Large intestine (tissue), 3 donors: ENCODE measurements around the gene PSG7. TPM values are rescaled to one million over a fixed set of nuclear protein-coding genes. Genes with fewer than 3 reads are reported as not detected.
"Not testable (repeated sequence)": the region's sequence is repeated elsewhere in the genome, so short reads cannot be mapped to it uniquely, and the experiment has no call there.

Experiments
- DNase-seq, 2 donors: peaks; one replicate each; pipeline versions ENCODE4 v3.0.0 to v3.0.0-alpha.2; 2013
- H3K27ac ChIP-seq: one replicate; pipeline ENCODE4 v1.5.1; 2013; ENCODE audit warnings: low read length
- H3K27me3 ChIP-seq: 2 replicates; pipeline ENCODE4 v1.6.1; 2013; ENCODE audit warnings: low read length; ENCODE audit not compliant: control insufficient read depth, insufficient read depth
- H3K36me3 ChIP-seq: 2 replicates; pipeline ENCODE4 v1.6.1; 2013; ENCODE audit warnings: low read length; ENCODE audit not compliant: control insufficient read depth, insufficient read depth
- H3K4me1 ChIP-seq: one replicate; pipeline ENCODE4 v1.6.1; 2013; ENCODE audit warnings: low read length; ENCODE audit not compliant: control insufficient read depth, insufficient read depth
- H3K4me3 ChIP-seq: one replicate; pipeline ENCODE4 v1.5.1; 2013; ENCODE audit warnings: low read length
- H3K9me3 ChIP-seq: one replicate; pipeline ENCODE4 v1.6.1; 2013; ENCODE audit warnings: mild to moderate bottlenecking, low read depth, low read length, moderate library complexity; ENCODE audit not compliant: control insufficient read depth
- WGBS: methylation state at CpG from one replicate; pipeline ENCODE4 v1.1.5; 2013; ENCODE audit warnings: low lambda C conversion rate; ENCODE audit not compliant: insufficient coverage; 5-methylcytosine and 5-hydroxymethylcytosine counted together
- polyA plus RNA-seq: library from polyadenylated mRNA; unstranded; fragments of 120-200 nt; gene quantifications from one replicate; pipeline ENCODE4 v1.2.1, GENCODE V29; 2013

Gene PSG7
- polyA plus RNA-seq, 1 donor: not detected

DNA sequence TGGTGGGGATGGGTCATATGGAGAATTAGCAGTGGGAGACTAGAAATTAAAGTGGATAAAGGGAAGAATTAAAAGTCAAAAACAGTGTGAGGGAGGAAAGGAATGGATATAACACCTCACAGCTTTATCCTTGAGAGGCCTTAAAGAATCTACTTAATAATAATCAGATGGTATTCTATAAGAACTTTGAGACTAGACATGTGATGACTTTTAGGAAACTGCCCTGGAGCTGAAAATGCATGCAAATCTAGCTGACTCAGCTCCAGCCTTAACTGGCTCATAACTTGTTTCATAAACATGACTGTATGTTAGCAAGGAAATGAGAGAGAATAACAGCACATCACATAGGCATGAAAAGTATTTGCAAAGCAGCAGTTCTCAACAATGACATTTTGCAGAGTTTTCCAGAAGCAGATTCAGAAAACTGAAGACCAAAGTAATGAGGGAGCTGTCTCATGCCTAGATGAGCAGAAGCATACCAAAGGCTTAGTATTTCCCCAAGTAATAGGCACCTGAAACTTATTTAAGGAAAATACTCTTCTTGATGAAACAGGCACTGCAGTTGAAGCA lies 49.0 kb downstream of the PSG7 start:
- not testable (repeated sequence) for H3K27ac ChIP-seq, H3K4me3 ChIP-seq, H3K9me3 ChIP-seq, H3K4me1 ChIP-seq, DNase-seq, H3K36me3 ChIP-seq, H3K27me3 ChIP-seq

- H3K36me3 ChIP-seq, H3K9me3 ChIP-seq, H3K4me3 ChIP-seq, H3K4me1 ChIP-seq, H3K27me3 ChIP-seq, DNase-seq, H3K27ac ChIP-seq: not testable (repeated sequence)
- WGBS: 100% methylated on average over 1 of the region's 2 CpGs
Observed at GRCh38 chr19:42882730-42883129, 54.3 kb downstream of the PSG7 start.

DNA sequence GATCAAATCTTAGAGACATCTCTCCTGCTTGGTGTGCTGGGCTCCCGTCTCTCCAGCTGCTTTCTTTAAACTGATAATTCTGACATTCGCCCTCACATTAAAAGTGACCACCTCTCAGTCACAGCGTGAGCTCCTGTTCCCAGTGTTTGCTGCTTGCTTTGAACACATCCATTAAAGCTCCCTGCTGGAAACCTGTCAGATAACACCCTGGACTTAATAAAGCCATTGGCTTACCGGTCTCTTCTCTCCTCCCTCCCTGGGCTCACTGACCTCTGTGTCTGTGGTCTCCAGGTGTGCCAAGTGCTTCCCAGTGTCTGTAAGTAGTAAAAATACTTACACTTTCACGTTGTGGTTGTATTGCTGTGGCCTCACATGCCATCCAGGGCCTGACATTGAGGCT lies 55.0 kb downstream of the PSG7 start:
- H3K4me1 ChIP-seq, H3K4me3 ChIP-seq, DNase-seq, H3K27ac ChIP-seq, H3K9me3 ChIP-seq, H3K36me3 ChIP-seq, H3K27me3 ChIP-seq: not testable (repeated sequence)
- WGBS: no CpG with 5 or more reads among the region's 5 CpGs

- not testable (repeated sequence) for DNase-seq, H3K4me1 ChIP-seq
- WGBS: no CpG with 5 or more reads among the region's 8 CpGs
Observed at GRCh38 chr19:42881279-42881678, 55.7 kb downstream of the PSG7 start.

GRCh38 chr19:42880621-42881020 lies 56.4 kb downstream of the PSG7 start:
- H3K4me3 ChIP-seq, H3K27me3 ChIP-seq, H3K36me3 ChIP-seq, H3K4me1 ChIP-seq, DNase-seq, H3K9me3 ChIP-seq, H3K27ac ChIP-seq: not testable (repeated sequence)
- no CpG with 5 or more reads among the region's 9 CpGs for WGBS

More at GRCh38 chr19:42881279-42881678, 55.7 kb downstream of the PSG7 start:
- H3K36me3 ChIP-seq, H3K4me3 ChIP-seq, H3K27me3 ChIP-seq, H3K9me3 ChIP-seq, H3K27ac ChIP-seq: not testable (repeated sequence)

DNA sequence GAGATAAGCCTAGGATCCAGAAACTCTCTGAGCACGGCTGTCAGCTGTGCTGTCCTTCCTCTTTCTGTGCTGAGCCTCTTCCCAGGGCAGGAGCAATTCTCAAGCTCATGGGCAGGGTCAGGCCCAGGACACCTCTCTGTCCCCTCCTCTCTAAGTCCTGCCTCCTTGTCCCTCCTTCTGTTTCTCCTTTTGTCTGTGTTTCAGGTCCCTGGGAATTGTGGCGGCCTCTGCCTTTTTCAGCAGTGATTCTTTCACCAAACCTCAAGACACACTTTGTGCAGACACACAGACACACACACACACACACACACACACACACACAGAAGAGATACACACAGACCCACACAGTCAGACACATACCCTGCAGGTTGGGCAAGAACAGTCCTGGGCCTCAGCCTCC lies 57.4 kb downstream of the PSG7 start, which contains the start of gene PSG1:
Gene PSG1, minus strand, starts transcription at position 101 of the 400 bp plus-strand sequence. CDS start 132 bp downstream, outside the sequence.
- DNase-seq: no peak
- 60% methylated on average over 1 of the region's 2 CpGs for WGBS
- Histone ChIP-seq H3K9me3 (no peaks in the 10 kb centered on the region), H3K36me3 (no peaks in the 10 kb centered on the region), H3K27ac (no peak within 1 kb of the TSS), H3K4me3 (no peak within 1 kb of the TSS), H3K27me3 (no peaks in the 10 kb centered on the region), H3K4me1 (no peaks in the 10 kb centered on the region)

- H3K9me3 ChIP-seq, DNase-seq, H3K27ac ChIP-seq: not testable (repeated sequence)
Observed at GRCh38 chr19:42876596-42876995, 60.4 kb downstream of the PSG7 start.

GRCh38 chr19:42875881-42876280 lies 61.1 kb downstream of the PSG7 start:
- no CpG with 5 or more reads among the region's 1 CpG for WGBS
- not testable (repeated sequence) for H3K36me3 ChIP-seq, H3K9me3 ChIP-seq, DNase-seq, H3K27ac ChIP-seq, H3K27me3 ChIP-seq, H3K4me3 ChIP-seq, H3K4me1 ChIP-seq

More at GRCh38 chr19:42876596-42876995, 60.4 kb downstream of the PSG7 start:
- not testable (repeated sequence) for H3K4me1 ChIP-seq, H3K27me3 ChIP-seq, H3K4me3 ChIP-seq, H3K36me3 ChIP-seq

DNA sequence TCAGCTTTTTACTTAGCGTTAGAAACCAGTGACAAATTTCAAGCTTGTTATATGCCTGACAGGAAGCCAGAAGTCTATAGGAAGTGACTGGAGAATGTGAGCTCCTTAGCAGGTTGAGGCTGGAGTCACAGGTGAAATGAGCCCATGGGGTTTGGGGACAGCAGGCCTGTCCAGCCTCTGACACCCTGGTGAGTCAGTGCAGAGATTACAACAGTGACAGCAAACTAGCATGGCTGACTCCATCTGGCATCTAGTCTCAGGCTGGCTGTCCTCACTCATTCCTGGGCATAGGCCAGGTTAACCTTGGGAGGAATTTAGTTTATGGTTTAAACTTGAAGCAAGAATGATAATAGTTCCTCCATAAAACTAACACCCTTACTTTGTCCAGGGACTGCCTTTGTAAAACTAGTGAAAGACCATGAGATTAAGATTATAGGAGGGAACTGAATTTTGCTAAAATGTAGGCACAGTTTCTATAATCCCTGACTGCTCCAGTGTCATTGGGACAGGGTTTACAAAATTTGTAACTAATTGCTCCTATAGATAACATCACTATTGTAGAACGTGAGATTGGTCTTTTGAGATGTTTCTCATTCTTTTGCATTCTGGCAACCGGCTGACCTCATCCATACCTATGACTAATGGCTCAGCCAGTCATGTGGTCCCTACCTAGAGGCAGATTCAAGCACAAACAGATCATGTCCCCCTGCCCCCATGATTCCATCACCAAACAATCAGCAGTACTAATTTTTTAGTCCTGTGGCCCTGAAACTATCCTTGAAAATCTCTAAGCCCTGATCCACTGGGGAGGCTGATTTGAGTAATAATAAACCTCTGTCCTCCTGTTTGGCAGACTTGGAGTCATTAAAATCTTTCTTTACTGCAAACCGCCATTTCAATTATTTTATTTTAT lies 61.9 kb downstream of the PSG7 start:
- H3K9me3 ChIP-seq, H3K4me1 ChIP-seq, H3K27me3 ChIP-seq, H3K36me3 ChIP-seq, H3K27ac ChIP-seq, DNase-seq, H3K4me3 ChIP-seq: not testable (repeated sequence)
- no CpG with 5 or more reads among the region's 4 CpGs for WGBS

DNA sequence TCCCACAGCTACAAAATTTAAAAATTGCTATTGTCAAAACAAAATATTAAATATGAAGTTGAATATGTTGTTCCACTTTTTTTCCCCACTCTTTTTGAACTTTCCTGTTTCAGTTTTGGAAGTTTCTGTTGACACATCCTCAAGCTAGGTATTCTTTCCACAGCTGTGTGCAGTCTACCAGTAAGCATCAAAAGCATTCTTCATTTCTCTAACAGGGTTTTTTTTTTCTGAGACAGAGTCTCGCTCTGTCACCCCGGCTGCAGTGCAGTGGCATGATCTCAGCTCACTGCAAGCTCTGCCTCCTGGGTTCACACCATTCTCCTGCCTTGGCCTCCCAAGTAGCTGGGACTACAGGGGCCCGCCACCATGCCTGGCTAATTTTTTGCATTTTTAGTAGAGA lies 62.9 kb downstream of the PSG7 start:
- H3K4me3 ChIP-seq, H3K36me3 ChIP-seq, DNase-seq, H3K27ac ChIP-seq, H3K27me3 ChIP-seq, H3K9me3 ChIP-seq, H3K4me1 ChIP-seq: not testable (repeated sequence)
- WGBS: no CpG with 5 or more reads among the region's 3 CpGs
